ENCODE measurements around the gene ACY1.
A peak's percentile ranks its signal among the peaks of the same experiment; 100 is the strongest.
"Not testable (repeated sequence)": the region's sequence is repeated elsewhere in the genome, so short reads cannot be mapped to it uniquely, and the experiment has no call there.

Gene ACY1

DNA sequence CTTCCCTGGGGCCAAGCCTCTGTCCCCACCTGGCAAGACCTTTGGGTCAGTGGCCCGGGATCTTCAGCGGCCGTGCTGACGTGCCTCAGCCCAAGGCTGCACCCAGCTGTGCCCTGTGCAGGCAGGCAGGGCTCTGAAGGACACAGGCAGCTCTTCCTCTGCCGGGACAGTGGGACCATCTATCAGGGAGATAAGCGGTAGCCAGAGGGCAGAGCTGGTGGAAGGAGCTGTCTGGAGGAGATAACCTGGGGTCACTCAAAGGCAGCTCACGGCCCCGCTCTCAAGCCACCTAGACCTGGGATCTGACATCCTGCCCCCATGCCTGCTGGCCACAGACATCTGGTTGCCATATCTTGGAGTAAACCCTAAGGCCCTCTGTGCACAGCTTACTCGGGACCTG is 45.7 kb downstream of the ACY1 start:
- Histone ChIP-seq H3K27ac (no peak overlapping the region), H3K4me3 (ENCODE audit: low read depth, low read length) (no peak overlapping the region), H3K36me3 (no peaks in the 10 kb centered on the region), H3K27me3 (ENCODE audit: insufficient read depth, low read depth, severe bottlenecking) (no peaks in the 10 kb centered on the region), H3K9me3 (ENCODE audit: severe bottlenecking) (no peaks in the 10 kb centered on the region)
- DNase-seq = no peak
- TF ChIP-seq, protein P1, sequence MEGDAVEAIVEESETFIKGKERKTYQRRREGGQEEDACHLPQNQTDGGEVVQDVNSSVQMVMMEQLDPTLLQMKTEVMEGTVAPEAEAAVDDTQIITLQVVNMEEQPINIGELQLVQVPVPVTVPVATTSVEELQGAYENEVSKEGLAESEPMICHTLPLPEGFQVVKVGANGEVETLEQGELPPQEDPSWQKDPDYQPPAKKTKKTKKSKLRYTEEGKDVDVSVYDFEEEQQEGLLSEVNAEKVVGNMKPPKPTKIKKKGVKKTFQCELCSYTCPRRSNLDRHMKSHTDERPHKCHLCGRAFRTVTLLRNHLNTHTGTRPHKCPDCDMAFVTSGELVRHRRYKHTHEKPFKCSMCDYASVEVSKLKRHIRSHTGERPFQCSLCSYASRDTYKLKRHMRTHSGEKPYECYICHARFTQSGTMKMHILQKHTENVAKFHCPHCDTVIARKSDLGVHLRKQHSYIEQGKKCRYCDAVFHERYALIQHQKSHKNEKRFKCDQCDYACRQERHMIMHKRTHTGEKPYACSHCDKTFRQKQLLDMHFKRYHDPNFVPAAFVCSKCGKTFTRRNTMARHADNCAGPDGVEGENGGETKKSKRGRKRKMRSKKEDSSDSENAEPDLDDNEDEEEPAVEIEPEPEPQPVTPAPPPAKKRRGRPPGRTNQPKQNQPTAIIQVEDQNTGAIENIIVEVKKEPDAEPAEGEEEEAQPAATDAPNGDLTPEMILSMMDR (IDR thresholded peaks at IDR 0.05; ENCODE audit: low read depth, low read length) = no peak

DNA sequence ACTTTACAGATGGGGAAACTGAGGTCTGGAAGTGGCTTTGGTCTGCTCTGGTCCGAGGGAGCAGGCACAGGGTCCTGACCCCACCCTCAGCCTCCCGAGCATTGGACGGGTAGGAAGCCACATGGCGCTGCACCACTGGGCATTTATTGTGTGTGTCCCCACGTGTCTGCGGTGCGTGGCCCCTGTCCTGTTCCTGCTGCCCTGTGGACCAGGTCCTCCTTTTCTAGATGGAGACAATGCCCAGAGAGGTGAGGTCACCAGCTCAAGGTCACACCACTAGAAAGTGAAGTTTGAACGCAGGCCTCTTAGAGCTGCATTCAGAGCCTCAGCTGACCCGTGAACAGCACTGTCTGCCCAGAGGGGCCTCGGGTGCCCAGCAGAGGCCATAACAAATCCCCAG is 46.2 kb downstream of the ACY1 start:
- H3K27me3 ChIP-seq (ENCODE audit: insufficient read depth, low read depth, severe bottlenecking) = no peaks in the 10 kb centered on the region
- H3K4me3 ChIP-seq (ENCODE audit: low read depth, low read length) = no peak overlapping the region
- no peak for DNase-seq
- H3K9me3 ChIP-seq (ENCODE audit: severe bottlenecking) = no peaks in the 10 kb centered on the region
- TF ChIP-seq, protein P1 (IDR thresholded peaks at IDR 0.05; ENCODE audit: low read depth, low read length) = no peak
- H3K27ac ChIP-seq = no peak overlapping the region
- H3K36me3 ChIP-seq = no peaks in the 10 kb centered on the region

DNA sequence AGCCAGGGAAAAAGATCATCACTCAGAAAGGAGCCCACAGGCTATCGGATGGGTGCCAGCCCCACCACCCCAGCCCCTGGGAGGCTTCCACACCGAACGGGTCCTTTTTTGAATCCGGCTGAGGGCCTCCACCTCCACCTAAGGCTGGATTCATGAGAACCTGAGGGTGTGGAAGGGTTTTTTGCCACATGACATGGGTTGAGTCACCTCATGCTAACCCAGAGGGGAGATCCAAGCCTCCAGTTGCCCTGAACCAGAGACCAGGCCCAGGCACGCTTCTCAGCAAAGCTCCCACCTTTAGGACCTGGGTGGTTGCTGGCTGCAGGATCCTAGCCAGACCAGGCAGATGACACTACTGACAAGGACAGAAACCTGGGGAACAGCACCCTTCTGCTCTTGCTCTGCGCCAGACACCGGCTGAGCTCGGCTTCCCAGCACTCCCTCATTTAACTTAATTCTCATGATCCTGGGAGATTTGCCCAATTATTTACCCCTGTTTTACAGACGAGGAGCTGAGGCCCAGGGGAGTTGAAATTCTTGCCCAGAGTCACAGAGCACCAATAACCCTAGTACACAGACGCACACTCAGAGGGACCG is 47.5 kb downstream of the ACY1 start:
- H3K36me3 ChIP-seq = no peaks in the 10 kb centered on the region
- H3K9me3 ChIP-seq (ENCODE audit: severe bottlenecking) = no peaks in the 10 kb centered on the region
- peak overlapping the region; percentile 92 for H3K27ac ChIP-seq
- DNase-seq = no peak
- TF ChIP-seq, protein P1 (IDR thresholded peaks at IDR 0.05; ENCODE audit: low read depth, low read length) = no peak
- no peak overlapping the region for H3K4me3 ChIP-seq (ENCODE audit: low read depth, low read length)
- no peaks in the 10 kb centered on the region for H3K27me3 ChIP-seq (ENCODE audit: insufficient read depth, low read depth, severe bottlenecking)

DNA sequence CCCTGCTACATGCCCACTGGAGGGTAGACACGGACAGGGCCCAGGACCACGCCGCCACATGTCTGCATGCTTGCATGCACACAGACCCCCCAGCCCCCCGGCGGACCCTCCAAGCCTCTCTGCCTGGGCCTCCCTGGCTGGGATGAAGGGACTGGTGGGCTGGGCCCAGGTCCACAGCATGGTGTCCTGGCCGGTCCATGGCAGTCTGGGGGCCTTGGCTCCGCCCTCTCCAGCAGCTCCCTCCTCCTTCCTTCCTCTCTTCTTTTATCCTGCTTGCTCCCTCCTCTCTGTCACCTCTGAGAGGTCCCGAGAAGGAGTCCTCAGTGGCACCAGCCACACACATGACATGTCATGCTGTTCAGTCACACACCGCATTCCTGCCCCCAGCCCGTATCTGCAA is 48.6 kb downstream of the ACY1 start:
- DNase-seq = no peak
- Histone ChIP-seq H3K9me3 (ENCODE audit: severe bottlenecking) (no peaks in the 10 kb centered on the region), H3K27me3 (ENCODE audit: insufficient read depth, low read depth, severe bottlenecking) (no peaks in the 10 kb centered on the region), H3K27ac (peak overlapping the region; percentile 92), H3K36me3 (no peaks in the 10 kb centered on the region), H3K4me3 (ENCODE audit: low read depth, low read length) (no peak overlapping the region)
- TF ChIP-seq, protein P1 (IDR thresholded peaks at IDR 0.05; ENCODE audit: low read depth, low read length) = no peak

DNA sequence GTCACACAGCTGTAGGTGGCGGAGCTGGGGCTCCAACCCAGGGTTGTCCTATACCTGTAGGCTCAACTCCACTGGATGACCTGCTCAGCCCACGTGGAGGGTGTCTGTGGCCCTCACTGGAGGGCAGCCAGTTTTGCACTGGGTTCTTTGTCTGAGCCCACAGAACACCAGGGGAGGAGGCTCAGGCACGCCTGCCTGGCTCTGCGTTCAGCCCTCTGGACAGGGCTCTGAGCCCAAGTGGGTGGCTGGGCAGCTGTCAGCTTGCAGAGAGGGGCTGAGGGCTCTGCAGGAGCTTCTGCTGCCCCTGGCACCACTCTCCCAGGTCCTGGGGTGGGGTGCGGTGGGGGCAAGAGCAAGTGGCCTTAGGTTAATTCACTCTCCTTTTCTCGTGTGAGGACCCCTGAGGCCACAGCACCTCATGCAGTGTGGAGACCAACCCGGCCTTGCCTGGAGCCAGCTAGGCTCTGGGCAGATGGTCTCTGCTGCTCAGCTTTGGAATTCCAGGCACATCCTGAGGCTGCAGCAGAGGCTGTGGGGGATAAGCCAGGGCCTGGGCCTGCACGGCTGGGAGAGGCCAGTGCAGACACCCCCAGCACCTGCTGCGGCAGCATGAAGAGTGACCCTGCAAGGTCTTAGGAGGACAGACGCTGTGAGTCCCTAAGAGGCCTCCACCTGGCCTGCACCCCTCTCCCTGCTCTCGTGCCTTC is 49.5 kb downstream of the ACY1 start:
- peak; percentile 94 for DNase-seq
- Histone ChIP-seq H3K9me3 (ENCODE audit: severe bottlenecking) (no peaks in the 10 kb centered on the region), H3K4me3 (ENCODE audit: low read depth, low read length) (no peak overlapping the region), H3K36me3 (no peaks in the 10 kb centered on the region), H3K27ac (peak overlapping the region; percentile 92), H3K27me3 (ENCODE audit: insufficient read depth, low read depth, severe bottlenecking) (no peaks in the 10 kb centered on the region)
- TF ChIP-seq, protein P1 (IDR thresholded peaks at IDR 0.05; ENCODE audit: low read depth, low read length) = no peak

DNA sequence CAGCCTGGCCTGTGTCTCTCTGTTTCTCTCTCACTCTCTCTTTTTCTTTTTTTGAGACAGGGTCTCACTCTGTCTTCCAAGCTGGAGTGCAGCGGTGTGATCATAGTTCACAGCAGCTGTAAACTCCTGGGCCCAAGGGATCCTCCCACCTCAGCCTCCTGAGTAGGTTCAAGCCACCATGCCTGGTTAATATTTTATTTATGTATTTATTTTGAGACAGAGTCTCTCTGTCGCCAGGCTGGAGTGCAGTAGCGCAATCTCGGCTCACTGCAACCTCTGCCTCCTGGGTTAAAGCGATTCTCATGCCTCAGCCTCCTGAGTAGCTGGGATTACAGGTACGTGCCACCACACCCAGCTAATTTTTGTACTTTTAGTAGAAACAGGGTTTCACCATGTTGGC is 50.4 kb downstream of the ACY1 start:
- peak overlapping the region; percentile 92 for H3K27ac ChIP-seq

More for the DNA sequence above, 50.4 kb downstream of the ACY1 start:
- not testable (repeated sequence) for H3K4me3 ChIP-seq (ENCODE audit: low read depth, low read length); DNase-seq; H3K36me3 ChIP-seq; H3K27me3 ChIP-seq (ENCODE audit: insufficient read depth, low read depth, severe bottlenecking); H3K9me3 ChIP-seq (ENCODE audit: severe bottlenecking)
